Right atrium auricular region (tissue), 2 donors: ENCODE results near the gene SPIN1. TPM values are rescaled to one million over a fixed set of nuclear protein-coding genes. Genes with fewer than 3 reads are reported as not detected.

Experiments
- DNase-seq: peaks from one replicate; pipeline ENCODE4 v3.0.0-alpha.2; 2019; ENCODE audit warnings: low spot score
- H3K27ac ChIP-seq, 2 donors: fragments of 200-600 bp; sonication (generic); 1 replicate in 1 of 2; 2 replicates in 1 of 2; pipeline ENCODE4 v1.5.1; 2016 to 2019
- H3K27me3 ChIP-seq, 2 donors: fragments of 200-600 bp; sonication (generic); one replicate each; pipeline versions ENCODE4 v1.5.1 to v1.6.0; 2017 to 2019
- H3K36me3 ChIP-seq: fragments of 200-600 bp; sonication (generic); one replicate; pipeline ENCODE4 v1.5.1; 2016
- H3K4me1 ChIP-seq, 2 donors: fragments of 200-600 bp; sonication (generic); one replicate each; pipeline versions ENCODE4 v1.5.1 to v1.6.0; 2017 to 2019
- H3K4me3 ChIP-seq, 2 donors: fragments of 200-600 bp; sonication (generic); 1 replicate in 1 of 2; 2 replicates in 1 of 2; pipeline ENCODE4 v1.5.1; 2017 to 2019; ENCODE audit warnings: mild to moderate bottlenecking in 1 of 2, moderate library complexity in 1 of 2
- H3K9me3 ChIP-seq, 2 donors: fragments of 200-600 bp; sonication (generic); one replicate each; pipeline ENCODE4 v1.5.1; 2019
- CTCF ChIP-seq, 2 donors: fragments of 200-600 bp; sonication (generic); IDR thresholded peaks; one replicate each; pipeline ENCODE4 v1.5.1; 2019; ENCODE audit warnings: antibody characterized with exemption in 2 of 2
- total RNA-seq, 2 donors: library from RNA; depleted of rRNA; stranded (reverse); fragments of >200 nt; gene quantifications; one replicate each; pipeline ENCODE4 v1.1.0, GENCODE V29; 2016

The SPIN1 gene
- total RNA-seq, 2 donors from 2014 or later, result 48.9 to 55.4 TPM

DNA sequence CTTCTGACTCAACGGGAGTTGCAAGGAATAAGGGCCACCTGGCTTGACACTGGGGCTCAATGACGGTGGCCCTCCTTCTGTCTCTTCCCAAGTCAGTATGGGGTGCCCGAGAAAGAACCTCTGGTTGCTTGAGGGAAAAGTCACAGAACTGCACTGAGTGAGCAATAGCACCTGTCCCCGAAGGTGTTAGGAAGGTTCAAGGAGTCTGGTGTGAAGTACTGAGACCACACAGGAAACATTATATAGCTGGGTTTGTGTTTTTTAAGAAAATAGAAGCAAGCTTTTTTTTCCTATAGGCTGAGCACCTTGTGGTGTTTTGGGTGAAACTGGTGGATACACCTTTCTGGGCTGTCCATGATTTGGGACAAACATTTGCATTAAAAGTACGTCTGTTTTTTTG is 62.9 kb downstream of the SPIN1 start:
- Histone ChIP-seq H3K4me1 (peaks cover 0 to 12% of the 10 kb centered on the region in 2 donors), H3K27me3 (no peaks in the 10 kb centered on the region), H3K9me3 (no peaks in the 10 kb centered on the region), H3K36me3 (peaks cover 26% of the 10 kb centered on the region), H3K27ac (no peak overlapping the region), H3K4me3 (no peak overlapping the region)
- no peak for TF ChIP-seq CTCF (IDR thresholded peaks at IDR 0.05)
- DNase-seq, result no peak

DNA sequence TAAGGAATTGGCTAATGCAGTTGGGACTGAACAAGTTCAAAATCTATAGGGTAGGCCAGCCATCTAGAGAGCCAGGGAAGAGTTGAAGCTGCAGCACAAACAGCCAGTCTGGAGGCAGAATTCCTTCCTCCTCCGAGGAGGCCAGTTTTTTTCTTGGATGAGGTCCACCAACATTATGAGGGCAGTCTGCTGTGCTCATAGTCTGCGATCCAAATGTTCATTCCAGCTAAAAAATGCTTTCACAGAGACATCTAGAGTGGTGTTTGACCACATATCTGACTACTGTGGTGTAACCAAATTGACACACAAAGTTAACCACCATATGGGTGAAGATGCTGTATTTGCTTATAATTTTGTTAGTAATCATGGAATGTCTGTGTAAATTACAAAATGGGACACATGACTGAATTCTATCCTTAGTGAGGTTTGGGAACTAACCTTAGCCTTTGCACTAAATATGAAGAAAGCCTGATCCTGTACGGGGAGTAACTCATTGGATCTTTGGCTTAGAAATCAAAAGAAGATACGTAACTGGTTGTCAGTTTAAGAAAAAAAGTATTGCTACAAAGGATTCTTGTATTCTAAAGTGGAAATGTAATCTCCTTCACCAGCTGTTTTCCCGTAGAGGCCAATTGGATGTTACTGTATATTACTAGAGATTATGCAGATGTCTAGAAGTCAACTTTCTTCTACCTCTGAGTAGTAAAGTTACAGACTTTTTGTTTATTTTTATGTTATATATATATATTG is 70.6 kb downstream of the SPIN1 start:
- no peak for DNase-seq
- no peaks in the 10 kb centered on the region for H3K27me3 ChIP-seq
- no peak overlapping the region for H3K4me3 ChIP-seq
- no peak for TF ChIP-seq CTCF (IDR thresholded peaks at IDR 0.05)
- H3K4me1 ChIP-seq, result no peaks in the 10 kb centered on the region
- no peaks in the 10 kb centered on the region for H3K9me3 ChIP-seq
- H3K36me3 ChIP-seq, result no peaks in the 10 kb centered on the region
- H3K27ac ChIP-seq, result no peak overlapping the region

GRCh38 chr9:88460587-88461332 is 72.5 kb downstream of the SPIN1 start:
- Histone ChIP-seq H3K4me1 (no peaks in the 10 kb centered on the region), H3K4me3 (no peak overlapping the region), H3K9me3 (no peaks in the 10 kb centered on the region), H3K27me3 (no peaks in the 10 kb centered on the region), H3K27ac (no peak overlapping the region), H3K36me3 (no peaks in the 10 kb centered on the region)
- no peak for DNase-seq
- no peak for TF ChIP-seq CTCF (IDR thresholded peaks at IDR 0.05)

DNA sequence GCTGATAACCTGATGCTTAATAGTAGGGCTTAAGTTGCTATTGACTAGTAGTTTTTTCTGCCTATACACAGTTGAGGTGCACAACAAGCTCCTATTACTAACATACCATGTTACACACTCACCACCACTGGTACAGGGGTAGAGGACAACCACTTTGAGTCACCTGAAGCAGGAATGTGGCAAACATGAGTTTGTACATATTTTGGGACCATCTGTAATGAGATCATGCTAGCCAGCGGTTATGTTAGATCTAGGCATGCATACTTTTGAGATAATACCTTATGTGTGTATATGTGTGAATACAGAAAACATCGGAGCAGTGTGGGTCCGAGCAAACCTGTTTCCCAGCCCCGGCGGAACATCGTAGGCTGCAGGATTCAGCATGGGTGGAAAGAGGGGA is 73.9 kb downstream of the SPIN1 start:
- TF ChIP-seq CTCF (IDR thresholded peaks at IDR 0.05), result no peak
- DNase-seq, result no peak
- Histone ChIP-seq H3K27ac (no peak overlapping the region), H3K27me3 (no peaks in the 10 kb centered on the region), H3K4me3 (no peak overlapping the region), H3K36me3 (no peaks in the 10 kb centered on the region), H3K9me3 (no peaks in the 10 kb centered on the region), H3K4me1 (no peaks in the 10 kb centered on the region)

DNA sequence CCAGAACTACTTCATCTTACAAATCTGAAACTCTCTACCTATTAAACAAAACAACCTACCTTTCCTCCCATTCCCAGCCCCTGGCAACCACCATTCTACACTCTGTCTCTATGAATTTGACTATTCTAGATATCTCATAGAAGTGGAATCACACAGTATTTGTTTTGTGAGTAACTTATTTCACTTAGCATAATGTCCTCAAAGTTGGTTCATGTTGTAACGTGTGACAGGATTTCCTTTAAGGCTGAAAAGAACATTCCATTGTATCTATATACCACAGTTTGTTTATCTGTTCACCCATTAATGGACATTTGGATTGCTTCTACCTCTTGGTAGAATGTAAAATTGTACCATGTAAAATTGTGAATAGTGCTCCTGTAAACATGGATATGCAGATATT is 76.6 kb downstream of the SPIN1 start:
- no peak for TF ChIP-seq CTCF (IDR thresholded peaks at IDR 0.05)
- H3K4me3 ChIP-seq, result no peak overlapping the region
- DNase-seq, result no peak
- no peak overlapping the region for H3K27ac ChIP-seq
- peaks cover 11% of the 10 kb centered on the region for H3K36me3 ChIP-seq
- no peaks in the 10 kb centered on the region for H3K27me3 ChIP-seq
- H3K4me1 ChIP-seq, result no peaks in the 10 kb centered on the region
- H3K9me3 ChIP-seq, result no peaks in the 10 kb centered on the region
